HG02623 (cell line): ENCODE results near the gene AAMDC.

ENCODE experiments used
- ATAC-seq: cut with Tn5 transposase; IDR thresholded peaks from one replicate; pipeline ENCODE4 v1.9.1; 2021; ENCODE audit warnings: moderate library complexity; ENCODE audit not compliant: unreplicated experiment

The AAMDC gene

GRCh38 chr11:77820565-77821348 is at the start of gene AAMDC, which contains the start of gene RSF1:
TSS of gene AAMDC (plus strand) at chr11:77821144. CDS start at chr11:77842497, 21,353 bp downstream.
TSS of gene RSF1 (minus strand) at chr11:77820722. CDS start at chr11:77820714, 8 bp downstream.
- ATAC-seq: peak; percentile 77

GRCh38 chr11:77775936-77776335 is 45.0 kb upstream of the AAMDC start:
- ATAC-seq: no peak

GRCh38 chr11:77776455-77776854 is 44.5 kb upstream of the AAMDC start:
- no peak for ATAC-seq

- no peak for ATAC-seq
These were observed 42.8 kb upstream of the AAMDC start for GRCh38 chr11:77778118-77778517.

- no peak for ATAC-seq
These were observed 42.4 kb upstream of the AAMDC start for GRCh38 chr11:77778549-77778948.

- no peak for ATAC-seq
These were observed 41.0 kb upstream of the AAMDC start for GRCh38 chr11:77779935-77780334.

- no peak for ATAC-seq
These were observed 37.9 kb upstream of the AAMDC start for GRCh38 chr11:77783025-77783424.

- no peak for ATAC-seq
These were observed 36.4 kb upstream of the AAMDC start for GRCh38 chr11:77784572-77784971.

- ATAC-seq: no peak
These were observed 31.7 kb upstream of the AAMDC start for GRCh38 chr11:77789061-77789730.

GRCh38 chr11:77789731-77790476 is 31.0 kb upstream of the AAMDC start:
- no peak for ATAC-seq

- no peak for ATAC-seq
These were observed 29.6 kb upstream of the AAMDC start for GRCh38 chr11:77791301-77791700.

- no peak for ATAC-seq
These were observed 27.0 kb upstream of the AAMDC start for GRCh38 chr11:77793972-77794371.

- no peak for ATAC-seq
These were observed 21.6 kb upstream of the AAMDC start for GRCh38 chr11:77799338-77799737.

GRCh38 chr11:77800449-77800848 is 20.5 kb upstream of the AAMDC start:
- no peak for ATAC-seq

GRCh38 chr11:77801477-77801876 is 19.5 kb upstream of the AAMDC start:
- ATAC-seq: no peak

GRCh38 chr11:77806415-77806814 is 14.5 kb upstream of the AAMDC start:
- no peak for ATAC-seq

GRCh38 chr11:77806993-77807392 is 14.0 kb upstream of the AAMDC start:
- ATAC-seq: no peak

GRCh38 chr11:77813256-77813655 is 7.7 kb upstream of the AAMDC start:
- ATAC-seq: no peak

GRCh38 chr11:77814848-77815247 is 6.1 kb upstream of the AAMDC start:
- ATAC-seq: no peak

- ATAC-seq: no peak
These were observed 5.5 kb upstream of the AAMDC start for GRCh38 chr11:77815459-77815858.

- peak; percentile 47 for ATAC-seq
These were observed 1.5 kb upstream of the AAMDC start for GRCh38 chr11:77819411-77819920.
